ENCODE data around the gene ITPK1.

ITPK1 gene

DNA sequence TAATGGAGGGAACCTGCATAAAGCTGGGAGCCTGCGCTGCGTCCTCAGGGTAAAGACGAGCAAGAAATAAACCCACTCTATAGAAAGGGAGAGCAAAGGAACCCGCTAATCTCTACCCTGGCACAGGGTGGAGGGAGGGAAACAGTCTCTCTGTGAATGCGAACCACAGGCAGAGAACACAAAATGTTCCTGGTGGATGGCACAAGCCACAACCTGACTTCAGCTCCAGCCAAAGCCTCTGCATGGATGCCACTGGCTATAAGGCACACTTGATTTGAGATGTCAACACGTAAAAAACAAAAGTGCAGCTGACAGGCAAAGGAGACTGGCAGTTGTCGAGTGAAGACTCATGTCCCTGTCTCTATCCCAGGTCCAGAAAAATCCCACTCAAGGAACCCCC is 160.3 kb downstream of the ITPK1 start:
- ChIA-PET POLR2A (interaction anchor here (0.9 kb wide), 1 partner anchor 11 kb away, joined by 5 read pairs; no protein-coding TSS in a partner anchor), CTCF (interaction anchor here (0.5 to 1.7 kb wide), 8 partner anchors 10 to 183 kb away, joined by 3 to 9 read pairs (median 4); no protein-coding TSS in a partner anchor)
- Histone ChIP-seq H3K36me3 (ENCODE audit: control insufficient read depth in 2 of 2, insufficient read depth in 1 of 2, low read length in 2 of 2) (peaks cover 4 to 39% of the 10 kb centered on the region in 2 experiments; a peak in 2 of 3 replicates), H3K4me3 (ENCODE audit: low read depth, low read length) (no peak overlapping the region), H3K27ac (ENCODE audit: extremely low read depth, low read depth, low read length) (no peak overlapping the region), H3K9me3 (ENCODE audit: control insufficient read depth, insufficient read depth, low read depth, low read length) (no peaks in the 10 kb centered on the region), H3K4me1 (ENCODE audit: control insufficient read depth, insufficient read depth, low read length) (no peaks in the 10 kb centered on the region)
- TF ChIP-seq ZNF677 (tag by site-specific recombination; IDR thresholded peaks at IDR 0.05): no peak
- TF ChIP-seq ZFP37 (tag by site-specific recombination; IDR thresholded peaks at IDR 0.05): no peak
- TF ChIP-seq KLF8 (tag by site-specific recombination; IDR thresholded peaks at IDR 0.05): no peak
- no peak for TF ChIP-seq ZNF239 (tag by site-specific recombination; IDR thresholded peaks at IDR 0.05)
- no peak for TF ChIP-seq BCL11B (tag by site-specific recombination; IDR thresholded peaks at IDR 0.05; ENCODE audit: low read depth)
- no peak for TF ChIP-seq ZNF214 (tag by site-specific recombination; IDR thresholded peaks at IDR 0.05; ENCODE audit: borderline replicate concordance)
- TF ChIP-seq ZNF121 (tag by site-specific recombination; IDR thresholded peaks at IDR 0.05): no peak
- TF ChIP-seq, protein P1, sequence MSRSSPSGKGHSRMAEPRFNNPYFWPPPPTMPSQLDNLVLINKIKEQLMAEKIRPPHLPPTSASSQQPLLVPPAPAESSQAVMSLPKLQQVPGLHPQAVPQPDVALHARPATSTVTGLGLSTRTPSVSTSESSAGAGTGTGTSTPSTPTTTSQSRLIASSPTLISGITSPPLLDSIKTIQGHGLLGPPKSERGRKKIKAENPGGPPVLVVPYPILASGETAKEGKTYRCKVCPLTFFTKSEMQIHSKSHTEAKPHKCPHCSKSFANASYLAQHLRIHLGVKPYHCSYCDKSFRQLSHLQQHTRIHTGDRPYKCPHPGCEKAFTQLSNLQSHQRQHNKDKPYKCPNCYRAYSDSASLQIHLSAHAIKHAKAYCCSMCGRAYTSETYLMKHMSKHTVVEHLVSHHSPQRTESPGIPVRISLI (tag by site-specific recombination; IDR thresholded peaks at IDR 0.05): no peak
- TF ChIP-seq ZNF555 (tag by site-specific recombination; conservative IDR thresholded peaks at IDR 0.05): no peak
- no peak for TF ChIP-seq ZBTB7A (tag by site-specific recombination; IDR thresholded peaks at IDR 0.05; ENCODE audit: low read depth)
- no peak for TF ChIP-seq ZNF404 (tag by site-specific recombination; IDR thresholded peaks at IDR 0.05)

GRCh38 chr14:92954933-92955332 is 160.8 kb downstream of the ITPK1 start:
- H3K9me3 ChIP-seq (ENCODE audit: control insufficient read depth, insufficient read depth, low read depth, low read length): no peaks in the 10 kb centered on the region
- no peaks in the 10 kb centered on the region for H3K4me1 ChIP-seq (ENCODE audit: control insufficient read depth, insufficient read depth, low read length)
- no peak overlapping the region for H3K4me3 ChIP-seq (ENCODE audit: low read depth, low read length)
- peaks cover 4 to 43% of the 10 kb centered on the region in 2 experiments; a peak in 2 of 3 replicates for H3K36me3 ChIP-seq (ENCODE audit: control insufficient read depth in 2 of 2, insufficient read depth in 1 of 2, low read length in 2 of 2)
- TF ChIP-seq ZNF335 (tag by site-specific recombination; conservative IDR thresholded peaks at IDR 0.05): no peak
- TF ChIP-seq KLF8 (tag by site-specific recombination; IDR thresholded peaks at IDR 0.05): no peak
- TF ChIP-seq, protein P2, sequence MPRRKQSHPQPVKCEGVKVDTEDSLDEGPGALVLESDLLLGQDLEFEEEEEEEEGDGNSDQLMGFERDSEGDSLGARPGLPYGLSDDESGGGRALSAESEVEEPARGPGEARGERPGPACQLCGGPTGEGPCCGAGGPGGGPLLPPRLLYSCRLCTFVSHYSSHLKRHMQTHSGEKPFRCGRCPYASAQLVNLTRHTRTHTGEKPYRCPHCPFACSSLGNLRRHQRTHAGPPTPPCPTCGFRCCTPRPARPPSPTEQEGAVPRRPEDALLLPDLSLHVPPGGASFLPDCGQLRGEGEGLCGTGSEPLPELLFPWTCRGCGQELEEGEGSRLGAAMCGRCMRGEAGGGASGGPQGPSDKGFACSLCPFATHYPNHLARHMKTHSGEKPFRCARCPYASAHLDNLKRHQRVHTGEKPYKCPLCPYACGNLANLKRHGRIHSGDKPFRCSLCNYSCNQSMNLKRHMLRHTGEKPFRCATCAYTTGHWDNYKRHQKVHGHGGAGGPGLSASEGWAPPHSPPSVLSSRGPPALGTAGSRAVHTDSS (tag by site-specific recombination; IDR thresholded peaks at IDR 0.05): no peak
- TF ChIP-seq, protein P3, sequence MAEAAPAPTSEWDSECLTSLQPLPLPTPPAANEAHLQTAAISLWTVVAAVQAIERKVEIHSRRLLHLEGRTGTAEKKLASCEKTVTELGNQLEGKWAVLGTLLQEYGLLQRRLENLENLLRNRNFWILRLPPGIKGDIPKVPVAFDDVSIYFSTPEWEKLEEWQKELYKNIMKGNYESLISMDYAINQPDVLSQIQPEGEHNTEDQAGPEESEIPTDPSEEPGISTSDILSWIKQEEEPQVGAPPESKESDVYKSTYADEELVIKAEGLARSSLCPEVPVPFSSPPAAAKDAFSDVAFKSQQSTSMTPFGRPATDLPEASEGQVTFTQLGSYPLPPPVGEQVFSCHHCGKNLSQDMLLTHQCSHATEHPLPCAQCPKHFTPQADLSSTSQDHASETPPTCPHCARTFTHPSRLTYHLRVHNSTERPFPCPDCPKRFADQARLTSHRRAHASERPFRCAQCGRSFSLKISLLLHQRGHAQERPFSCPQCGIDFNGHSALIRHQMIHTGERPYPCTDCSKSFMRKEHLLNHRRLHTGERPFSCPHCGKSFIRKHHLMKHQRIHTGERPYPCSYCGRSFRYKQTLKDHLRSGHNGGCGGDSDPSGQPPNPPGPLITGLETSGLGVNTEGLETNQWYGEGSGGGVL (tag by site-specific recombination; IDR thresholded peaks at IDR 0.05): no peak
- no peak for TF ChIP-seq ZNF768 (tag by site-specific recombination; IDR thresholded peaks at IDR 0.05)
- TF ChIP-seq ZFP69B (tag by site-specific recombination; IDR thresholded peaks at IDR 0.05): no peak
- no peak for TF ChIP-seq RBAK (tag by site-specific recombination; IDR thresholded peaks at IDR 0.05)
- no peak for TF ChIP-seq ZNF776 (tag by site-specific recombination; IDR thresholded peaks at IDR 0.05; ENCODE audit: borderline replicate concordance)
- no peak for TF ChIP-seq ZNF366 (tag by site-specific recombination; conservative IDR thresholded peaks at IDR 0.05)
- TF ChIP-seq ZNF10 (tag by site-specific recombination; IDR thresholded peaks at IDR 0.05): no peak
- no peak for TF ChIP-seq ZNF747 (tag by site-specific recombination; IDR thresholded peaks at IDR 0.05)
- TF ChIP-seq, protein P4, sequence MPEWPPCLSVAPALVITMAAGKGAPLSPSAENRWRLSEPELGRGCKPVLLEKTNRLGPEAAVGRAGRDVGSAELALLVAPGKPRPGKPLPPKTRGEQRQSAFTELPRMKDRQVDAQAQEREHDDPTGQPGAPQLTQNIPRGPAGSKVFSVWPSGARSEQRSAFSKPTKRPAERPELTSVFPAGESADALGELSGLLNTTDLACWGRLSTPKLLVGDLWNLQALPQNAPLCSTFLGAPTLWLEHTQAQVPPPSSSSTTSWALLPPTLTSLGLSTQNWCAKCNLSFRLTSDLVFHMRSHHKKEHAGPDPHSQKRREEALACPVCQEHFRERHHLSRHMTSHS (tag by site-specific recombination; IDR thresholded peaks at IDR 0.05): no peak
- no peak for TF ChIP-seq ZNF837 (tag by site-specific recombination; IDR thresholded peaks at IDR 0.05)
- no peak for TF ChIP-seq ZNF777 (tag by site-specific recombination; IDR thresholded peaks at IDR 0.05; ENCODE audit: borderline replicate concordance)
- no peak for TF ChIP-seq ZNF404 (tag by site-specific recombination; IDR thresholded peaks at IDR 0.05)
- no peak for TF ChIP-seq REST (tag by site-specific recombination; IDR thresholded peaks at IDR 0.05)
- ChIA-PET CTCF (interaction anchor here (1.0 to 1.7 kb wide), 5 partner anchors 20 to 183 kb away, joined by 3 to 9 read pairs (median 5); no protein-coding TSS in a partner anchor), POLR2A (interaction anchor here (0.6 kb wide), 1 partner anchor 247 kb away, joined by 3 read pairs; no protein-coding TSS in a partner anchor)
- H3K27ac ChIP-seq (ENCODE audit: extremely low read depth, low read depth, low read length): no peak overlapping the region
